Fibroblast of pulmonary artery (primary cell): ENCODE measurements around the gene KIAA1217.

Source experiments
- DNase-seq: peaks from one replicate; pipeline ENCODE4 v3.0.0-alpha.2; 2010; ENCODE audit warnings: low read depth
- H3K4me3 ChIP-seq: replicated peaks from 2 replicates; pipeline ENCODE4 v1.5.1; 2011; ENCODE audit warnings: low read depth, mild to moderate bottlenecking, control low read depth, low read length, moderate library complexity
- CTCF ChIP-seq: IDR thresholded peaks from 2 replicates; pipeline ENCODE4 v1.5.1; 2011; ENCODE audit warnings: mild to moderate bottlenecking, control low read depth, low read length, inconsistent platforms; ENCODE audit errors: missing control alignments

The KIAA1217 gene

GRCh38 chr10:24239289-24240040 lies 30.5 kb downstream of the KIAA1217 start:
- TF ChIP-seq CTCF = no peak
- no peak overlapping the region for H3K4me3 ChIP-seq
- no peak for DNase-seq

- peak; percentile 58 for DNase-seq
- TF ChIP-seq CTCF = no peak
- no peak overlapping the region for H3K4me3 ChIP-seq
Measured at GRCh38 chr10:24240041-24240751, 31.3 kb downstream of the KIAA1217 start.

DNA sequence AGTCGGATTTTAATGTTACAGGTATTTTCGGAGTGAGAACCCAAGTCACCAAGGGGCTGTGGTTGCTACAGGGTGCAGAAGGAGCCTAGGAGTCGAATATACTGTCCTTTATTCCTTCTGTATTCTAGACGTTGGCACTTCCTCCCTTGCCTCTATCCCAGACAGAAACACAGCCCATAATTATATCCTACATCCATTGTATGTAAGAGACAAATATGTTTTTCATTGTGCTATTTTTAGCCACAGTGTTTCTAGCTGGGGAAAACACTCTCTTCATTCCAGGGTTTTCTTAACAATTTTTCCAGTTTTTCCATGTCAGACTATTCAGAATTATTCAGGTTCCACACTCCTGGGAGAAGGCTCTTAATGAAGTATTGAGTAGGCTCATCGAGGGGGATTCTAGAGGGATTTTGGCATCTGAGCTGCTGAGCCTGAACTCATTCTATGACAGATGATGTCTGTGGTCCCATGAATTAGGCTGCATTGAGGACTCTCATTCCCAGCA lies 32.6 kb downstream of the KIAA1217 start:
- H3K4me3 ChIP-seq = no peak overlapping the region
- no peak for DNase-seq
- no peak for TF ChIP-seq CTCF

- no peak overlapping the region for H3K4me3 ChIP-seq
- TF ChIP-seq CTCF = no peak
- DNase-seq = no peak
Measured at GRCh38 chr10:24242562-24242961, 33.6 kb downstream of the KIAA1217 start.

- no peak overlapping the region for H3K4me3 ChIP-seq
- no peak for DNase-seq
- no peak for TF ChIP-seq CTCF
Measured at GRCh38 chr10:24246365-24246764, 37.4 kb downstream of the KIAA1217 start.

- DNase-seq = no peak
- TF ChIP-seq CTCF = no peak
- no peak overlapping the region for H3K4me3 ChIP-seq
Measured at GRCh38 chr10:24247841-24248240, 38.9 kb downstream of the KIAA1217 start.
